Uterus (tissue), 4 donors: ENCODE measurements around the gene RIOK3. TPM values are rescaled to one million over a fixed set of nuclear protein-coding genes. Genes with fewer than 3 reads are reported as not detected.

Experiments
- DNase-seq, 2 donors: peaks; one replicate each; pipeline ENCODE4 v3.0.0-alpha.2; 2019 to 2020
- H3K27ac ChIP-seq, 2 donors: fragments of 200-600 bp; sonication (generic); 1 replicate in 1 of 2; 2 replicates in 1 of 2; pipeline ENCODE4 v1.5.1; 2016 to 2018
- H3K27me3 ChIP-seq, 2 donors: fragments of 200-600 bp; sonication (generic); one replicate each; pipeline ENCODE4 v1.5.1; 2018 to 2019; ENCODE audit warnings: control low read depth in 1 of 2
- H3K36me3 ChIP-seq, 2 donors: fragments of 200-600 bp; sonication (generic); one replicate each; pipeline ENCODE4 v1.5.1; 2019; ENCODE audit warnings: control low read depth in 1 of 2
- H3K4me1 ChIP-seq, 2 donors: fragments of 200-600 bp; sonication (generic); one replicate each; pipeline ENCODE4 v1.5.1; 2018 to 2019; ENCODE audit warnings: control low read depth in 1 of 2
- H3K4me3 ChIP-seq, 2 donors: fragments of 200-600 bp; sonication (generic); 1 replicate in 1 of 2; 2 replicates in 1 of 2; pipeline ENCODE4 v1.5.1; 2018 to 2019; ENCODE audit warnings: mild to moderate bottlenecking in 1 of 2
- H3K9me3 ChIP-seq, 2 donors: fragments of 200-600 bp; sonication (generic); one replicate each; pipeline ENCODE4 v1.5.1; 2019; ENCODE audit warnings: control low read depth in 1 of 2
- CTCF ChIP-seq, 4 experiments: fragments of 200-600 bp in 2 of 4; fragments of 450-650 bp in 2 of 4; sonication (generic) in 2 of 4; IDR thresholded peaks; one replicate each; pipeline ENCODE4 v1.5.1; 2016 to 2019; ENCODE audit warnings: antibody characterized with exemption in 4 of 4, mild to moderate bottlenecking in 2 of 4, moderate library complexity in 1 of 4
- POLR2A ChIP-seq, 2 donors: fragments of 450-650 bp; IDR thresholded peaks; one replicate each; pipeline ENCODE4 v1.6.1; 2016; ENCODE audit warnings: antibody characterized with exemption in 2 of 2, mild to moderate bottlenecking in 1 of 2, moderate library complexity in 1 of 2
- intact Hi-C: fragments of 100-400 bp; cut with DNase I; formaldehyde crosslinking; loops from one replicate; pipeline ENCODE4 v1.15.1; 2023; ENCODE audit warnings: low total_unique reads
- total RNA-seq, 4 donors: library from RNA; depleted of rRNA in 3 of 4; stranded (reverse); fragments of >200 nt in 3 of 4; gene quantifications; one replicate each; pipeline versions ENCODE4 v1.1.0 to v1.2.4, GENCODE V29; 2014 to 2023
- donor health status: DM: yes; HTN: yes; CAD: no.

RIOK3 gene
- total RNA-seq, 4 donors from 2014 or later = 14.4 to 53.3 (median 39.8) TPM

- DNase-seq = no peak
- Histone ChIP-seq H3K4me1 (no peaks in the 10 kb centered on the region), H3K4me3 (no peak overlapping the region), H3K36me3 (no peaks in the 10 kb centered on the region), H3K27ac (no peak overlapping the region), H3K27me3 (no peaks in the 10 kb centered on the region), H3K9me3 (no peaks in the 10 kb centered on the region)
- intact Hi-C loops = no loop called here
- TF ChIP-seq CTCF (IDR thresholded peaks at IDR 0.05) (no peak), POLR2A (IDR thresholded peaks at IDR 0.05) (no peak)
Measured at GRCh38 chr18:23494992-23495391, 41.9 kb downstream of the RIOK3 start.

GRCh38 chr18:23495723-23496440 lies 42.8 kb downstream of the RIOK3 start:
- no peak for DNase-seq
- no peak overlapping the region for H3K4me3 ChIP-seq
- no peaks in the 10 kb centered on the region for H3K4me1 ChIP-seq
- H3K27ac ChIP-seq = no peak overlapping the region
- TF ChIP-seq CTCF (IDR thresholded peaks at IDR 0.05) (no peak), POLR2A (IDR thresholded peaks at IDR 0.05) (no peak)
- no peaks in the 10 kb centered on the region for H3K27me3 ChIP-seq
- H3K36me3 ChIP-seq = no peaks in the 10 kb centered on the region
- no peaks in the 10 kb centered on the region for H3K9me3 ChIP-seq
- intact Hi-C loops = no loop called here

- TF ChIP-seq CTCF (IDR thresholded peaks at IDR 0.05) = no peak
- no peak for TF ChIP-seq POLR2A (IDR thresholded peaks at IDR 0.05)
- intact Hi-C loops = no loop called here
- H3K27ac ChIP-seq = no peak overlapping the region
Measured at GRCh38 chr18:23498117-23498516, 45.0 kb downstream of the RIOK3 start.

GRCh38 chr18:23498877-23499276 lies 45.8 kb downstream of the RIOK3 start:
- DNase-seq = peak in 1 of 2 donors; percentile 61
- TF ChIP-seq CTCF (IDR thresholded peaks at IDR 0.05) (peak; percentile 51 to 61 (median 54)), POLR2A (IDR thresholded peaks at IDR 0.05) (no peak)
- intact Hi-C loops = no loop called here
- no peaks in the 10 kb centered on the region for H3K36me3 ChIP-seq
- no peaks in the 10 kb centered on the region for H3K4me1 ChIP-seq
- H3K4me3 ChIP-seq = no peak overlapping the region
- H3K9me3 ChIP-seq = no peaks in the 10 kb centered on the region
- H3K27me3 ChIP-seq = no peaks in the 10 kb centered on the region
- no peak overlapping the region for H3K27ac ChIP-seq

More at GRCh38 chr18:23498117-23498516, 45.0 kb downstream of the RIOK3 start:
- Histone ChIP-seq H3K27me3 (no peaks in the 10 kb centered on the region), H3K4me1 (no peaks in the 10 kb centered on the region), H3K36me3 (no peaks in the 10 kb centered on the region), H3K4me3 (no peak overlapping the region), H3K9me3 (no peaks in the 10 kb centered on the region)
- DNase-seq = no peak

- Histone ChIP-seq H3K9me3 (no peaks in the 10 kb centered on the region), H3K4me3 (no peak overlapping the region), H3K4me1 (peaks cover 0 to under 1% of the 10 kb centered on the region in 2 donors), H3K36me3 (no peaks in the 10 kb centered on the region), H3K27ac (no peak overlapping the region), H3K27me3 (no peaks in the 10 kb centered on the region)
- no peak for DNase-seq
- TF ChIP-seq POLR2A (IDR thresholded peaks at IDR 0.05) = no peak
- no peak for TF ChIP-seq CTCF (IDR thresholded peaks at IDR 0.05)
- intact Hi-C loops = no loop called here
Measured at GRCh38 chr18:23499291-23499781, 46.2 kb downstream of the RIOK3 start.
